K562 (cell line): ENCODE results near the gene NECAB3. TPM values are rescaled to one million over a fixed set of nuclear protein-coding genes. Genes with fewer than 3 reads are reported as not detected.

ENCODE experiments used
- BRCA1 ChIP-seq, 2 experiments: fragments of 450-650 bp in 1 of 2; sonication (generic) in 1 of 2; formaldehyde crosslinking in 1 of 2; IDR thresholded peaks; 2 replicates each; pipeline versions ENCODE4 v1.5.0 to v1.6.1; 2017 to 2020; ENCODE audit warnings: mild to moderate bottlenecking in 1 of 2, missing genetic modification reagents in 1 of 2
- CTCFL ChIP-seq: IDR thresholded peaks from 2 replicates; pipeline ENCODE4 v1.6.1; 2011; ENCODE audit warnings: borderline replicate concordance, low read depth, mild to moderate bottlenecking, moderate library complexity, low read length; ENCODE audit not compliant: insufficient read depth, poor library complexity, severe bottlenecking
- CUX1 ChIP-seq: fragments of 200-800 bp; sonication (Bioruptor generic); IDR thresholded peaks from 2 replicates; pipeline ENCODE4 v1.6.1; 2016; ENCODE audit warnings: missing genetic modification characterization, missing compliant biosample characterization
- DIDO1 ChIP-seq: fragments of 450-650 bp; IDR thresholded peaks from 2 replicates; pipeline ENCODE4 v1.6.1; 2016; ENCODE audit warnings: low read depth, missing biosample characterization, missing genetic modification characterization
- FOXA3 ChIP-seq, 2 experiments: fragments of 450-650 bp in 1 of 2; sonication (generic) in 1 of 2; formaldehyde crosslinking; IDR thresholded peaks in 1 of 2; conservative IDR thresholded peaks in 1 of 2; 2 replicates each; pipeline versions ENCODE4 v1.4.0 to v1.8.0; 2020 to 2022; ENCODE audit warnings: mild to moderate bottlenecking in 2 of 2, missing genetic modification reagents in 1 of 2
- TBP ChIP-seq: optimal IDR thresholded peaks from 2 replicates; pipeline ENCODE3; 2011; ENCODE audit warnings: low read depth, low read length, improper control_type of control experiment
- polyA plus RNA-seq, 8 experiments: library from polyadenylated mRNA; depleted of rRNA in 4 of 8; stranded (reverse) in 5 of 8; unstranded in 3 of 8; fragments of >200 nt; fragmentation: Nextera tagmentation in 2 of 8; fragmentation: Illumina TruSeq in 1 of 8; extraction: Ambion mirVana in 2 of 8; extraction: Trizol in 1 of 8; gene quantifications; 2 replicates each; pipeline versions ENCODE4 v1.2.1 to v1.2.3, GENCODE V29; 2011 to 2014; ENCODE audit warnings: inconsistent platforms in 1 of 8, missing spikeins in 1 of 8
- total RNA-seq, 7 experiments: library from RNA; depleted of rRNA in 6 of 7; stranded (reverse); fragments of >200 nt in 6 of 7; fragmentation: Illumina TruSeq in 2 of 7; extraction: Trizol in 2 of 7; gene quantifications; 2 replicates each; pipeline versions ENCODE4 v1.2.1 to v1.2.3, GENCODE V29; 2011 to 2021; ENCODE audit warnings: low replicate concordance in 1 of 7

NECAB3 gene
- total and polyA plus RNA-seq, 9 of the 15 experiments (the other 6 are each of a cell fraction or from before 2014, with no cell fraction given) = 0.94 to 63.3 (median 31.5) TPM

GRCh38 chr20:33684533-33685327, 10.5 kb upstream of the NECAB3 start (continued):
- TF ChIP-seq BRCA1 (IDR thresholded peaks at IDR 0.05) = no peak
- no peak for TF ChIP-seq BRCA1 (CRISPR knock-in tag; IDR thresholded peaks at IDR 0.05)
- TF ChIP-seq CTCFL = no peak
- no peak for TF ChIP-seq FOXA3 (CRISPR knock-in tag; conservative IDR thresholded peaks at IDR 0.05 in 1 of 2, IDR thresholded peaks at IDR 0.05 in 1 of 2)
- no peak for TF ChIP-seq CUX1 (CRISPR knock-in tag)
- TF ChIP-seq TBP = no peak
- TF ChIP-seq DIDO1 (tag) = no peak
